IMR-90 (cell line): ENCODE data around the gene CIC. TPM values are rescaled to one million over a fixed set of nuclear protein-coding genes. Genes with fewer than 3 reads are reported as not detected.
A peak's percentile ranks its signal among the peaks of the same experiment; 100 is the strongest.

Source experiments
- ATAC-seq: fragments of 200-7000 bp; cut with Tn5 transposase; 2 replicates; pipeline ENCODE4 v1.9.1; 2020; ENCODE audit warnings: low read depth, mild to moderate bottlenecking, moderate library complexity
- BruUV-seq: library from RNA; stranded (reverse); fragments of 400-500 nt; replicated peaks from 2 replicates; lab custom pipeline; 2021; lab: Mats Ljungman, UMichigan
- CTCF ChIA-PET: fragments of 300-600 bp; formaldehyde crosslinking; extraction: SDS; loops from one replicate; lab custom pipeline; 2021; ENCODE audit warnings: antibody characterized with exemption; lab: Yijun Ruan, JAX
- POLR2A ChIA-PET: fragments of 300-600 bp; sonication (Branson Sonifier 250); formaldehyde crosslinking; loops from one replicate; lab custom pipeline; 2022; ENCODE audit warnings: antibody characterized with exemption; ENCODE audit not compliant: unreplicated experiment; lab: Charles Lee
- DNase-seq: peaks from one replicate; pipeline ENCODE4 v3.0.0; 2013
- H2AFZ ChIP-seq: replicated peaks from 2 replicates; pipeline ENCODE3; 2013; ENCODE audit warnings: low read length, mild to moderate bottlenecking; ENCODE audit not compliant: poor library complexity
- H2AK5ac ChIP-seq: 2 replicates; pipeline ENCODE4 v1.6.1; 2013; ENCODE audit warnings: low read depth, low read length, inconsistent platforms
- H2AK9ac ChIP-seq: replicated peaks from 2 replicates; pipeline ENCODE3; 2013; ENCODE audit warnings: mild to moderate bottlenecking, low read depth, low read length, moderate library complexity; ENCODE audit not compliant: poor library complexity
- H2BK120ac ChIP-seq: 2 replicates; pipeline ENCODE4 v1.6.1; 2013; ENCODE audit warnings: low read depth, low read length, inconsistent platforms
- H2BK15ac ChIP-seq: 3 replicates; pipeline ENCODE4 v1.6.1; 2013; ENCODE audit warnings: low read depth, low read length, inconsistent platforms
- H2BK20ac ChIP-seq: 2 replicates; pipeline ENCODE4 v1.6.1; 2013; ENCODE audit warnings: low read depth, mild to moderate bottlenecking, inconsistent platforms, low read length, moderate library complexity
- H2BK5ac ChIP-seq: 2 replicates; pipeline ENCODE4 v1.6.1; 2013; ENCODE audit warnings: mild to moderate bottlenecking, low read depth, low read length, inconsistent platforms; ENCODE audit not compliant: poor library complexity, severe bottlenecking
- H3K14ac ChIP-seq: replicated peaks from 2 replicates; pipeline ENCODE4 v1.6.1; 2013; ENCODE audit warnings: low read depth, low read length, inconsistent platforms
- H3K18ac ChIP-seq: 2 replicates; pipeline ENCODE4 v1.6.1; 2013; ENCODE audit warnings: low read depth, low read length, control low read depth
- H3K23ac ChIP-seq: 2 replicates; pipeline ENCODE4 v1.6.1; 2013; ENCODE audit warnings: low read depth, low read length, inconsistent platforms
- H3K27ac ChIP-seq: 2 replicates; pipeline ENCODE4 v1.5.1; 2013; ENCODE audit warnings: mild to moderate bottlenecking, control low read depth, low read length; ENCODE audit not compliant: insufficient read depth
- H3K27me3 ChIP-seq: 2 replicates; pipeline ENCODE4 v1.6.1; 2013; ENCODE audit warnings: low read length; ENCODE audit not compliant: control insufficient read depth, insufficient read depth
- H3K36me3 ChIP-seq: 2 replicates; pipeline ENCODE4 v1.6.1; 2013; ENCODE audit warnings: low read length, mixed read lengths; ENCODE audit not compliant: control insufficient read depth, insufficient read depth
- H3K4ac ChIP-seq: 2 replicates; pipeline ENCODE4 v1.6.1; 2013; ENCODE audit warnings: low read depth, low read length, inconsistent platforms
- H3K4me1 ChIP-seq: 2 replicates; pipeline ENCODE4 v1.6.1; 2013; ENCODE audit warnings: low read length, mixed read lengths; ENCODE audit not compliant: control insufficient read depth, insufficient read depth
- H3K4me2 ChIP-seq: 2 replicates; pipeline ENCODE4 v1.6.1; 2013; ENCODE audit warnings: low read depth, mild to moderate bottlenecking, control low read depth, low read length, moderate library complexity
- H3K4me3 ChIP-seq: 2 replicates; pipeline ENCODE4 v1.5.1; 2013; ENCODE audit warnings: low read depth, mild to moderate bottlenecking, control low read depth, low read length, moderate library complexity; ENCODE audit not compliant: insufficient read depth
- H3K56ac ChIP-seq: 2 replicates; pipeline ENCODE4 v1.6.1; 2013; ENCODE audit warnings: low read length, inconsistent platforms; ENCODE audit not compliant: insufficient read depth; ENCODE audit errors: extremely low read depth
- H3K79me1 ChIP-seq, 2 experiments: 2 replicates each; pipeline ENCODE4 v1.6.1; 2013; ENCODE audit warnings: low read length in 2 of 2, inconsistent platforms in 1 of 2, low read depth in 1 of 2
- H3K9ac ChIP-seq: 2 replicates; pipeline ENCODE4 v1.6.1; 2013; ENCODE audit warnings: low read depth, low read length, control low read depth
- H3K9me1 ChIP-seq: 2 replicates; pipeline ENCODE4 v1.6.1; 2013; ENCODE audit warnings: low read length, inconsistent platforms; ENCODE audit not compliant: insufficient read depth
- H3K9me3 ChIP-seq: 2 replicates; pipeline ENCODE4 v1.6.1; 2013; ENCODE audit warnings: low read length; ENCODE audit not compliant: control insufficient read depth, insufficient read depth
- H4K20me1 ChIP-seq: 2 replicates; pipeline ENCODE4 v1.6.1; 2013; ENCODE audit warnings: low read length, inconsistent platforms; ENCODE audit not compliant: insufficient read depth
- H4K5ac ChIP-seq: 2 replicates; pipeline ENCODE4 v1.6.1; 2013; ENCODE audit warnings: mild to moderate bottlenecking, low read depth, low read length, control low read depth
- H4K8ac ChIP-seq, 2 experiments: 2 replicates each; pipeline ENCODE4 v1.6.1; 2013; ENCODE audit warnings: low read depth in 2 of 2, low read length in 2 of 2, control low read depth in 1 of 2, inconsistent platforms in 1 of 2
- H4K91ac ChIP-seq: 2 replicates; pipeline ENCODE4 v1.6.1; 2013; ENCODE audit warnings: low read depth, low read length, inconsistent platforms; ENCODE audit not compliant: insufficient read depth
- BHLHE40 ChIP-seq: fragments of 150-350 bp; IDR thresholded peaks from 2 replicates; pipeline ENCODE4 v1.6.1; 2016; ENCODE audit warnings: mild to moderate bottlenecking, low read depth, low read length
- FOS ChIP-seq: fragments of 150-350 bp; IDR thresholded peaks from 2 replicates; pipeline ENCODE4 v1.6.1; 2016; ENCODE audit warnings: low read depth, low read length
- MAFK ChIP-seq: IDR thresholded peaks from 2 replicates; pipeline ENCODE4 v1.6.1; 2012; ENCODE audit warnings: low read depth, low read length, improper control_type of control experiment
- MAZ ChIP-seq: IDR thresholded peaks from 2 replicates; pipeline ENCODE4 v1.6.1; 2012; ENCODE audit warnings: low read depth, mild to moderate bottlenecking, low read length, improper control_type of control experiment, moderate library complexity, borderline replicate concordance
- MXI1 ChIP-seq: IDR thresholded peaks from 2 replicates; pipeline ENCODE4 v1.6.1; 2012; ENCODE audit warnings: low read depth, mild to moderate bottlenecking, low read length, moderate library complexity, borderline replicate concordance
- NFE2L2 ChIP-seq: fragments of 150-350 bp; IDR thresholded peaks from 2 replicates; pipeline ENCODE4 v1.6.1; 2016; ENCODE audit warnings: low read depth, mild to moderate bottlenecking, low read length
- POLR2A ChIP-seq: IDR thresholded peaks from 2 replicates; pipeline ENCODE4 v1.6.1; 2012; ENCODE audit warnings: mild to moderate bottlenecking, low read depth, low read length
- RAD21 ChIP-seq: IDR thresholded peaks from 2 replicates; pipeline ENCODE4 v1.6.1; 2012; ENCODE audit warnings: low read length, improper control_type of control experiment
- SMC3 ChIP-seq: fragments of 150-350 bp; IDR thresholded peaks from 2 replicates; pipeline ENCODE4 v1.6.1; 2016; ENCODE audit warnings: low read depth, mild to moderate bottlenecking, antibody characterized with exemption, low read length, moderate library complexity
- WGBS, 2 experiments: methylation state at CpG; one replicate each; pipeline versions ENCODE4 v1.1.5 to v1.1.7; 2013; ENCODE audit warnings: missing lambda C conversion rate in 2 of 2; ENCODE audit not compliant: insufficient read length in 1 of 2; ENCODE audit errors: extremely low coverage in 2 of 2; 5-methylcytosine and 5-hydroxymethylcytosine counted together
- dilution Hi-C: fragments of 300-500 bp; cut with HindIII; formaldehyde crosslinking; loops from one replicate; pipeline ENCODE4 v1.14.3; 2018; ENCODE audit warnings: low sequenced_read_pairs; ENCODE audit not compliant: unreplicated experiment
- in situ Hi-C: fragments of 300-500 bp; cut with MboI; formaldehyde crosslinking; loops from 3 replicates; pipeline ENCODE4 v1.14.3; 2019; ENCODE audit warnings: low sequenced_read_pairs, inconsistent platforms, mixed read lengths
- intact Hi-C: fragments of 100-400 bp; cut with micrococcal nuclease; formaldehyde crosslinking; loops from 2 replicates; pipeline ENCODE4 v1.10.0; 2022
- polyA plus RNA-seq, 3 experiments: library from polyadenylated mRNA; depleted of rRNA; stranded (reverse); fragments of >200 nt; gene quantifications; 2 replicates each; pipeline ENCODE4 v1.2.3, GENCODE V29; 2012; ENCODE audit warnings: low replicate concordance in 1 of 3
- total RNA-seq: library from RNA; depleted of rRNA; stranded (reverse); fragments of >200 nt; gene quantifications from 2 replicates; pipeline ENCODE4 v1.2.3, GENCODE V29; 2012
- TF ChIP-seq, protein P1 (sequence below): conservative IDR thresholded peaks from 2 replicates; pipeline ENCODE4 v1.5.1; 2012; ENCODE audit warnings: mild to moderate bottlenecking, low read depth, low read length, improper control_type of control experiment
- TF ChIP-seq, protein P2 (sequence below): fragments of 150-350 bp; IDR thresholded peaks from 2 replicates; pipeline ENCODE4 v1.6.1; 2016; ENCODE audit warnings: low read depth, mild to moderate bottlenecking, low read length, moderate library complexity, borderline replicate concordance

The CIC gene
- total and polyA plus RNA-seq, 2 of the 4 experiments (the other 2 are of a cell fraction): 1.8 to 23.2 TPM

DNA sequence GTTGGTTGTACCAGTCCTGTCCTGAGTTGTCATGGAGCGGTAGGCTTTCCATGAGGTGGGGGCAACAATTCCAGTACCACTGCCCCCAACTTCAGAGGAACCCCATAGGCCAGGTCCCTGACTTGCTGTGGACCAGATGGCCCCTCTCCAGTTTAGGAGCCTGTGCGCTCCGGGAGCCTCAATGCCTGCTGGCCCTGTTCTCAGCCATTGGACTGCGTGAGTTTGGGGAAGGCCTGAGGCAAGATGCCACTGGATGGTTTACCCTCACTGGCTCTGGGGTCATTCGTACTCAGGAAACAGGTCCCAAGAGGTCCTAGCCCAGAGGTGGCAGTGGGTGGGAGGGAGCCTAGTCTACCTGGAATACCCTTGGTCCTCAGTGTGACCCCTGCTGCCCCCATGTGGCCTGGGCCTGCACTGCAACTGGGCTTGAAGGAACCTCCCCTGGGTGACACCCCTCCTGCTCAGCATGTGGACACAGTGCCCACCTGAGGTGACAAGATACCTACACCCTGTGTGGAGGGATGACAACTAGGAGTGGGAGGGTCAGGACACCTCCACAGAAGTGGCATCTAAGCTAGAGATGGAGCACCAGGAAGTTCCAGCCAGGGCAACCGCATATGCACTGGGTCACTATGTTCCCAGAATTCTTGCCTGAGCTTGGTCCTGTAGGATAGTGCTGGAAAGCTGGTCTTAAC, 26.9 kb downstream of the CIC start:
- no peak overlapping the region for H2BK20ac ChIP-seq
- ChIA-PET POLR2A (interaction anchor here (0.9 kb wide), 1 partner anchor 50 kb away, joined by 3 read pairs; no protein-coding TSS in a partner anchor), CTCF (interaction anchor here (0.6 to 1.1 kb wide), 5 partner anchors 16 to 460 kb away, joined by 3 to 5 read pairs (median 3); partner anchors contain the start of gene POU2F2)
- ATAC-seq (peak; percentile 96), DNase-seq (peak; percentile 41)
- H4K91ac ChIP-seq: no peak overlapping the region
- H2AK5ac ChIP-seq: 0 out of 2 replicates have a peak overlapping the region, but pooled peaks have one; percentile 83
- in situ Hi-C loops: no loop called here
- TF ChIP-seq RAD21: peak; percentile 75
- no peak for TF ChIP-seq MXI1
- no peak for TF ChIP-seq BHLHE40
- peak; percentile 71 for TF ChIP-seq SMC3
- TF ChIP-seq, protein P1, sequence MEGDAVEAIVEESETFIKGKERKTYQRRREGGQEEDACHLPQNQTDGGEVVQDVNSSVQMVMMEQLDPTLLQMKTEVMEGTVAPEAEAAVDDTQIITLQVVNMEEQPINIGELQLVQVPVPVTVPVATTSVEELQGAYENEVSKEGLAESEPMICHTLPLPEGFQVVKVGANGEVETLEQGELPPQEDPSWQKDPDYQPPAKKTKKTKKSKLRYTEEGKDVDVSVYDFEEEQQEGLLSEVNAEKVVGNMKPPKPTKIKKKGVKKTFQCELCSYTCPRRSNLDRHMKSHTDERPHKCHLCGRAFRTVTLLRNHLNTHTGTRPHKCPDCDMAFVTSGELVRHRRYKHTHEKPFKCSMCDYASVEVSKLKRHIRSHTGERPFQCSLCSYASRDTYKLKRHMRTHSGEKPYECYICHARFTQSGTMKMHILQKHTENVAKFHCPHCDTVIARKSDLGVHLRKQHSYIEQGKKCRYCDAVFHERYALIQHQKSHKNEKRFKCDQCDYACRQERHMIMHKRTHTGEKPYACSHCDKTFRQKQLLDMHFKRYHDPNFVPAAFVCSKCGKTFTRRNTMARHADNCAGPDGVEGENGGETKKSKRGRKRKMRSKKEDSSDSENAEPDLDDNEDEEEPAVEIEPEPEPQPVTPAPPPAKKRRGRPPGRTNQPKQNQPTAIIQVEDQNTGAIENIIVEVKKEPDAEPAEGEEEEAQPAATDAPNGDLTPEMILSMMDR: peak; percentile 80
- TF ChIP-seq NFE2L2: no peak
- TF ChIP-seq MAZ: peak; percentile 47; the same call in 1 of the 2 replicates
- TF ChIP-seq POLR2A: no peak
- no peak for TF ChIP-seq FOS
- TF ChIP-seq, protein P2, sequence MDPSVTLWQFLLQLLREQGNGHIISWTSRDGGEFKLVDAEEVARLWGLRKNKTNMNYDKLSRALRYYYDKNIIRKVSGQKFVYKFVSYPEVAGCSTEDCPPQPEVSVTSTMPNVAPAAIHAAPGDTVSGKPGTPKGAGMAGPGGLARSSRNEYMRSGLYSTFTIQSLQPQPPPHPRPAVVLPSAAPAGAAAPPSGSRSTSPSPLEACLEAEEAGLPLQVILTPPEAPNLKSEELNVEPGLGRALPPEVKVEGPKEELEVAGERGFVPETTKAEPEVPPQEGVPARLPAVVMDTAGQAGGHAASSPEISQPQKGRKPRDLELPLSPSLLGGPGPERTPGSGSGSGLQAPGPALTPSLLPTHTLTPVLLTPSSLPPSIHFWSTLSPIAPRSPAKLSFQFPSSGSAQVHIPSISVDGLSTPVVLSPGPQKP: no peak
- TF ChIP-seq MAFK: no peak
- intact Hi-C loops: loop anchor here (1.0 to 5.0 kb wide), 2 partner anchors 50 to 164 kb away; partner anchors contain the start of gene POU2F2
- H3K79me1 ChIP-seq: peaks cover 3 to 10% of the 10 kb centered on the region in 2 experiments; a peak in 3 of 4 replicates
- H4K20me1 ChIP-seq: peaks cover 10% of the 10 kb centered on the region
- WGBS, 2 experiments: 100% methylated on average over 4 of the region's 6 CpGs; no CpG with 5 or more reads in 1 of the 2 experiments
- BruUV-seq: no TSS peak
- H3K4me2 ChIP-seq: no peak overlapping the region
- no peak overlapping the region for H3K4ac ChIP-seq
- peaks cover 49% of the 10 kb centered on the region for H3K36me3 ChIP-seq
- H3K23ac ChIP-seq: no peak overlapping the region
- H3K27me3 ChIP-seq: no peaks in the 10 kb centered on the region
- no peak overlapping the region for H3K9ac ChIP-seq
- H2AK9ac ChIP-seq: peak overlapping the region; percentile 66
- 0 out of 2 replicates have a peak, but pooled peaks cover 3% of the 10 kb centered on the region for H3K9me1 ChIP-seq
- dilution Hi-C loops: no loop called here
- no peak overlapping the region for H3K56ac ChIP-seq
- H3K9me3 ChIP-seq: no peaks in the 10 kb centered on the region
- no peaks in the 10 kb centered on the region for H3K4me1 ChIP-seq
- no peak overlapping the region for H4K5ac ChIP-seq
- H2BK5ac ChIP-seq: no peak overlapping the region
- H2BK15ac ChIP-seq: no peak overlapping the region
- peak overlapping the region; percentile 3 for H2AFZ ChIP-seq
- no peak overlapping the region for H3K4me3 ChIP-seq
- H3K14ac ChIP-seq: no peak overlapping the region
- no peak overlapping the region for H3K27ac ChIP-seq
- no peak overlapping the region for H2BK120ac ChIP-seq
- H4K8ac ChIP-seq: no peak overlapping the region
- H3K18ac ChIP-seq: no peak overlapping the region
